Astrocyte (in vitro differentiated cells and primary cell): ENCODE measurements around the gene ACAT2. TPM values are rescaled to one million over a fixed set of nuclear protein-coding genes. Genes with fewer than 3 reads are reported as not detected.

Experiments used
- DNase-seq: peaks from one replicate; pipeline ENCODE4 v3.0.0-alpha.2; 2010; ENCODE audit warnings: low read depth
- FAIRE-seq: peaks from 2 replicates; lab custom pipeline; 2011; peaks lifted over from hg19 to GRCh38; lab: Jason Lieb, UNC
- H2AFZ ChIP-seq: 2 replicates; pipeline ENCODE4 v1.6.0; 2012; ENCODE audit warnings: low read depth, low read length, inconsistent platforms
- H3K27ac ChIP-seq: 2 replicates; pipeline ENCODE4 v1.5.1; 2011; ENCODE audit warnings: low read depth, low read length, inconsistent platforms
- H3K27me3 ChIP-seq: 2 replicates; pipeline ENCODE4 v1.6.0; 2011; ENCODE audit warnings: low read length, inconsistent platforms; ENCODE audit not compliant: insufficient read depth
- H3K36me3 ChIP-seq: 2 replicates; pipeline ENCODE4 v1.5.1; 2011; ENCODE audit warnings: low read length, inconsistent platforms; ENCODE audit not compliant: insufficient read depth
- H3K4me1 ChIP-seq: 2 replicates; pipeline ENCODE4 v1.5.1; 2011; ENCODE audit warnings: low read length, inconsistent platforms; ENCODE audit not compliant: insufficient read depth
- H3K4me2 ChIP-seq: 2 replicates; pipeline ENCODE4 v1.6.0; 2012; ENCODE audit warnings: low read length, inconsistent platforms
- H3K4me3 ChIP-seq: 2 replicates; pipeline ENCODE4 v1.5.1; 2011; ENCODE audit warnings: low read depth, mild to moderate bottlenecking, low read length, inconsistent platforms; ENCODE audit not compliant: insufficient read depth
- H3K79me2 ChIP-seq: 2 replicates; pipeline ENCODE4 v1.6.0; 2012; ENCODE audit warnings: mild to moderate bottlenecking, low read length, inconsistent platforms; ENCODE audit not compliant: insufficient read depth
- H3K9ac ChIP-seq: 2 replicates; pipeline ENCODE4 v1.6.0; 2012; ENCODE audit warnings: mild to moderate bottlenecking, low read length, inconsistent platforms
- H3K9me3 ChIP-seq: 2 replicates; pipeline ENCODE4 v1.5.1; 2012; ENCODE audit warnings: low read depth, mild to moderate bottlenecking, low read length, inconsistent platforms; ENCODE audit not compliant: insufficient read depth
- H4K20me1 ChIP-seq: 2 replicates; pipeline ENCODE4 v1.6.0; 2012; ENCODE audit warnings: low read length, inconsistent platforms; ENCODE audit not compliant: insufficient read depth
- H3K27ac Mint-ChIP-seq: one replicate; pipeline ENCODE4 v1.8.0; 2021; ENCODE audit warnings: mild to moderate bottlenecking, mixed read lengths; ENCODE audit not compliant: unreplicated experiment
- H3K27me3 Mint-ChIP-seq: one replicate; pipeline ENCODE4 v1.8.0; 2021; ENCODE audit warnings: low read depth, mixed read lengths; ENCODE audit not compliant: unreplicated experiment
- H3K36me3 Mint-ChIP-seq: one replicate; pipeline ENCODE4 v1.8.0; 2021; ENCODE audit warnings: low read depth, mixed read lengths; ENCODE audit not compliant: unreplicated experiment
- H3K4me1 Mint-ChIP-seq: one replicate; pipeline ENCODE4 v1.8.0; 2021; ENCODE audit warnings: low read depth, mixed read lengths; ENCODE audit not compliant: unreplicated experiment
- H3K4me3 Mint-ChIP-seq: one replicate; pipeline ENCODE4 v1.8.0; 2021; ENCODE audit warnings: mild to moderate bottlenecking, moderate library complexity, mixed read lengths; ENCODE audit not compliant: unreplicated experiment
- H3K9me3 Mint-ChIP-seq: one replicate; pipeline ENCODE4 v1.8.0; 2021; ENCODE audit warnings: mild to moderate bottlenecking, mixed read lengths; ENCODE audit not compliant: unreplicated experiment
- EZH2 ChIP-seq: IDR thresholded peaks from 2 replicates; pipeline ENCODE4 v1.6.1; 2012; ENCODE audit warnings: mild to moderate bottlenecking, low read length, inconsistent platforms; ENCODE audit not compliant: insufficient read depth
- total RNA-seq: library from RNA; stranded (reverse); gene quantifications from 2 replicates; pipeline ENCODE4 v1.2.1, GENCODE V29; 2021
- TF ChIP-seq, protein P1 (sequence below): IDR thresholded peaks from 2 replicates; pipeline ENCODE4 v1.5.1; 2011; ENCODE audit warnings: low read depth, mild to moderate bottlenecking, inconsistent platforms, low read length, moderate library complexity; ENCODE audit not compliant: insufficient read depth

The ACAT2 gene
- total RNA-seq, 1 donor from 2014 or later = 96.7 TPM

DNA sequence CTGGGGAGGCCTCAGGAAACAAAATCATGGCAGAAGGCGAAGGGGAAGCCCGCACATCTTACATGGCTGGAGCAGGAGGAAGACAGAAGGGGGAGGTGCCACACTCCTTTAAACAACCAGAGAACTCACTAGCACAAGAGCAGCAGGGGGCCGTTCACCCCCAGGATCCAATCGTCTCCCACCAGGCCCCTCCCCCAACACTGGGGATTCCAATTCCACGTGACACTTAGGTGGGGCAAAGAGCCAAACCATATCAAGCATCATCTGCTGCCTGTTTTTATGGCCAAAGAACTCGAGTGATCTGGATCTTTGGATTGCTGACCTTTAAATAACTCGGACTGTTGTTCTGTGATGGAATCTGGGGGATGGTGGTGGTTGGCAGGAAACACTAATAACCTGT is 66.2 kb downstream of the ACAT2 start:
- H3K4me3 Mint-ChIP-seq = no peak overlapping the region
- H3K4me1 Mint-ChIP-seq = no peaks in the 10 kb centered on the region
- Histone ChIP-seq H3K36me3 (no peaks in the 10 kb centered on the region), H4K20me1 (no peaks in the 10 kb centered on the region), H3K79me2 (no peaks in the 10 kb centered on the region), H3K27me3 (no peaks in the 10 kb centered on the region), H3K4me1 (no peaks in the 10 kb centered on the region), H3K27ac (no peak overlapping the region), H2AFZ (no peak overlapping the region), H3K9me3 (no peaks in the 10 kb centered on the region), H3K4me3 (no peak overlapping the region), H3K9ac (no peak overlapping the region), H3K4me2 (no peak overlapping the region)
- H3K27me3 Mint-ChIP-seq = peaks cover 23% of the 10 kb centered on the region
- no peak for TF ChIP-seq EZH2
- TF ChIP-seq, protein P1, sequence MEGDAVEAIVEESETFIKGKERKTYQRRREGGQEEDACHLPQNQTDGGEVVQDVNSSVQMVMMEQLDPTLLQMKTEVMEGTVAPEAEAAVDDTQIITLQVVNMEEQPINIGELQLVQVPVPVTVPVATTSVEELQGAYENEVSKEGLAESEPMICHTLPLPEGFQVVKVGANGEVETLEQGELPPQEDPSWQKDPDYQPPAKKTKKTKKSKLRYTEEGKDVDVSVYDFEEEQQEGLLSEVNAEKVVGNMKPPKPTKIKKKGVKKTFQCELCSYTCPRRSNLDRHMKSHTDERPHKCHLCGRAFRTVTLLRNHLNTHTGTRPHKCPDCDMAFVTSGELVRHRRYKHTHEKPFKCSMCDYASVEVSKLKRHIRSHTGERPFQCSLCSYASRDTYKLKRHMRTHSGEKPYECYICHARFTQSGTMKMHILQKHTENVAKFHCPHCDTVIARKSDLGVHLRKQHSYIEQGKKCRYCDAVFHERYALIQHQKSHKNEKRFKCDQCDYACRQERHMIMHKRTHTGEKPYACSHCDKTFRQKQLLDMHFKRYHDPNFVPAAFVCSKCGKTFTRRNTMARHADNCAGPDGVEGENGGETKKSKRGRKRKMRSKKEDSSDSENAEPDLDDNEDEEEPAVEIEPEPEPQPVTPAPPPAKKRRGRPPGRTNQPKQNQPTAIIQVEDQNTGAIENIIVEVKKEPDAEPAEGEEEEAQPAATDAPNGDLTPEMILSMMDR = no peak
- DNase-seq (peak; percentile 4), FAIRE-seq (no peak)
- H3K36me3 Mint-ChIP-seq = peaks cover 7% of the 10 kb centered on the region
- peaks cover 4% of the 10 kb centered on the region for H3K9me3 Mint-ChIP-seq
- H3K27ac Mint-ChIP-seq = no peak overlapping the region

Other genes starting within 250 kb of the ACAT2 start
- 55.9 and 64.0 TPM in 2 replicates for gene SOD2, start 68.8 kb upstream of the ACAT2 start, total RNA-seq
- 84.7 and 93.8 TPM in 2 replicates for gene WTAP, start 34.5 kb upstream of the ACAT2 start, total RNA-seq
- gene TCP1, start 27.6 kb downstream of the ACAT2 start, total RNA-seq = 238 and 256 TPM in 2 replicates
- gene MRPL18, start 28.4 kb downstream of the ACAT2 start, total RNA-seq = 64.6 and 69.3 TPM in 2 replicates
- gene PNLDC1, start 38.2 kb downstream of the ACAT2 start, total RNA-seq = 0.11 TPM in 1 of 2 replicates, not detected in the other
- gene MAS1, start 128.9 kb downstream of the ACAT2 start, total RNA-seq = not detected in 2 replicates
- 172 and 173 TPM in 2 replicates for gene IGF2R, start 207.0 kb downstream of the ACAT2 start, total RNA-seq